ENCODE results near the gene SSNA1.

The SSNA1 gene

DNA sequence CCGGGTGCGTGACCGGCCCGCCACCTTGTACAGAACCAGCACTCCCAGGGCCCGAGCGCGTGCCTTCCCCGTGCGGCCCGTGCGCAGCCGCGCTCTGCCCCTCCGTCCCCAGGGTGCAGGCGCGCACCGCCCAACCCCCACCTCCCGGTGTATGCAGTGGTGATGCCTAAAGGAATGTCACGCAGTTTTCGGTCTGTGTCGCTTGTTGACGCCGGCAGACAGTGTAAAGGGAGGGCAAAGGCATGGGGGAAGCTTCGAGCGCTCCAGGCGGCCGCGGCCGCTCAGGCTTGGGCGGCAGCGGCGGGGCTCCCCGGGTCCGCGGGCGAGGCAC, 19.9 kb upstream of the SSNA1 start:
- no peak for DNase-seq (ENCODE audit: low read depth)

DNA sequence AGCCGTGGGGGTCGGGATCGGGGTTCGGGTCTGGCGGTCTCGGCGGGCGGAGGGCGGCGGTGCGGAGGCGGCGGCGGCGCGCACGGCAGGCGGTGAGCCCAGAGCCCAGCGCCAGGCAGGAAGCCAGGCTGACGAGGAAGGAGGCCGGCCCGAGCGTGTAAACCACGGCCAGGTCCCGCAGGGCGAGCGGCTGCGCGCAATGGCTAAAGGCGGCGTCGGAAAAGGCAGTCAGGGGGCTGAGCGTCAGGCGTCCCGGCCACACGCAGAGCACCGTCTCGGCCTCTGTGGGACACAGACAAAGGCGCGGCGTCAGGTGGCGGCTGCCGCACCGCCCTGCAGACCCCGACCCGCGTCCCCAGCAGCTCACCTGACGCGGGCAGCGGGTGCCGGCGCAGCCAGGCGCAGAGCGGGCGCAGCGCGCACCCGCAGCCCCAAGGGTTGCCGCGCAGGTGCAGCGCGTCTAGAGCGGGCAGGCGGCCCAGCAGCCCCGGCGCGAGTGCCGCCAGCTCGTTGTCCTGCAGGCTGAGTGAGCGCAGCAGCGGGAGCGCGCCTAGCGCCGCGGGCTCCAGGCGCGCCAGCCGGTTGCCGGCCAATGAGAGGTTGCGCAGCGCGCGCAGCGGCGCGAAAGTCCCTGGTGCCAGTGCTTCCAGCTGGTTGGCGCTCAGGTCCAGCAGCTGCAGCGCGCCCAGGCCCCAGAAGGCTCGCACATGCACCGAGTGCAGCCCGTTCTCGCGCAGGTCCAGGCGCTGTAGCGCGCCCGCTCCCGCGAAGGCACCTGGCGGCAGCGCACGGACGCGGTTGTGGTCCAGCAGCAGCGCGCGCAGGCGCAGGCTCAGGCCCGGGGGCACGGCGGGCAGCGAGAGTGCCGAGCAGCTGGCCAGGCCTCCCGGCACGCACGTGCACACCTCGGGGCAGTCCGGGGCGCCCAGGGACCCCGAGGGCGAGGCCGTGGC, 19.3 kb upstream of the SSNA1 start:
- DNase-seq (ENCODE audit: low read depth) = no peak

DNA sequence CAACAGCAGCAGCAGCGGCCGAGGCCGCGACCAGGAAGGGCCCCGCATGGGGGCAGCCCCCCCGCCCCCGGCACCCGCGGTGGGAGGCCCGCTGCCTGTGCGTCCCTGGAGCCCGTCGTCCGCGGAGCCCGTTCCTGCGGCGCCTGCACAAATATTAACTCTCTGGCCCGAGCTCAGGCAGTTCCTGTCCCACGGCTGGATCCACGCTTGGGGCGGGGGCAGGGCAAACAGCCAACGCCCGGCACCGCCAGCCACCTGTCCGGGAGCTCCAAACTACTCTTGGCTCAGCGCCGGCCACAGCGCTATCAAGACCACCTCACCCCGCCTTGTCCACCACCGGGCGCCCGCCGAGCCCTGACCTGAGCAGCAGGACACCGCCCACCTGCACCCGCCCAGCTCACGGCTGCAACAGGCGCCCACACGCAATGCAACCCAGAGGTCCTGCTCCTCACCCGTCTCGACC, 18.5 kb upstream of the SSNA1 start, which contains the start of gene LRRC26:
TSS of gene LRRC26 (minus strand) at position 156 of the 463 bp plus-strand sequence. CDS start at position 48, 108 bp downstream.
- no peak for DNase-seq (ENCODE audit: low read depth)

DNA sequence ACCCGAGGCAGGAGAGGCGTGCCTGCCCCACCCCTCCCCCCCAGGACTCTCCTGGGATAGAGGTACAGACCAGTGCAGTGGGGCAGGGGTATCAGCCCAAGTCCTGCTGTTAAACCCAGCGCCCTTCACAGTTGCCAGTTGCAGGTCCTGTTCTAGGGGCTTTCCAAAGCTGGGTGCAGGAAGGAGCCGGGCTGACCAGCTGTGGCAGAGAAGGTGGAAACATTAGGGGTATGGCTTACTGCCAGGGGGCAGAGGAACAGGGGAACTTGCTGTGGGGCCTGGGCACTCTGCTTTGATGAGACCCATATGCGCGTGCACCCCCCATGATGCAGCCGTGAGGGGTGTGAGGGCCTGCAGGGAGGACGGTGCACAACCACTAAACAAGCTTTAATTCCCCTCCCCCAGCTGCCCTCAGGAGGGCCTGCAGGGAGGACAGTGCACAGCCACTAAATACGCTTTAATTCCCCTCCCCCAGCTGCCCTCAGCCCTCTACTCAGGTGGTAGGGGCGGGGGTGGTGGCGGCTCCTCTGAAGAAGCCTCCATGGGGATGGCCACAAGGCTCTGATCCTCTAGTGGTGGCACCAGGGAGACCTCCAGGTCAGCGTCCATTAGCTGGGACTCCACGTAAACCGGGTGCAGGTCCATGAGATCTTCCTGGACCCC, 17.9 kb upstream of the SSNA1 start:
- no peak for DNase-seq (ENCODE audit: low read depth)

DNA sequence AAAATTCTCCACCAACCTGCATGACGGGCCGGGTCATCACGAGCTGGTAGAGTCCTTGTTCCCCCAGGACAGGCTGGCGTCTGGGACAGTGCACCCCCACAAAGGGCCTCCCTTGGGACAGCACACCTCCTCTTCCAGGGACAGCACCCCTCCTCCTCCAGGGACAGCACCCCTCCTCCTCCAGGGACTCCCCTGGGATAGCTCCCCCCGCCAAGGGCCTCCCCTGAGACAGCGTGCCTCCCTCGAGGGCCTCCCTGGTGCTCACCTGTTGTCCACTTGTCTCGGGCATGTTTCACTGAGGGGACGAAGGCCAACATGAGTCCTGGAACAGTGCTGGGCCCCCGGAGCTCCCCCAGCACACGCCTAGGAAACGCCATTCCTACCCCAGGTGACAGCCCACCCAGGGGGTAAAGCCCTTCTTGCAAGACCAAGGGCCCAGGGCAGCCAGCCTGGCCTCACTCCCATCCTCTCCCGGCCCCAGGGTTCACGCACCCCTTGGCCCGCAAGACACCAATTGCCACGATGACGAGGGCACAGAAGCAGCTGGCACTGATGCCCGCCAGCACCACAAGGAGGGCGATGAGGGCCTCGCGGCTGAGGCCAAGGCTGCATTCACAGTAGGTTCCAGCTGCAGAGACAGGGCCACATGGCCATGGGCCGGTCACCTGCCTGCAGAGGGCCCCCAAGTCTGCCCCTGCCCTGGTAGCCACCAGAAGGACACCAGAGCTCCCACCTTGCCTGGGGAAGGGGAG, 17.2 kb upstream of the SSNA1 start:
- no peak for DNase-seq (ENCODE audit: low read depth)

DNA sequence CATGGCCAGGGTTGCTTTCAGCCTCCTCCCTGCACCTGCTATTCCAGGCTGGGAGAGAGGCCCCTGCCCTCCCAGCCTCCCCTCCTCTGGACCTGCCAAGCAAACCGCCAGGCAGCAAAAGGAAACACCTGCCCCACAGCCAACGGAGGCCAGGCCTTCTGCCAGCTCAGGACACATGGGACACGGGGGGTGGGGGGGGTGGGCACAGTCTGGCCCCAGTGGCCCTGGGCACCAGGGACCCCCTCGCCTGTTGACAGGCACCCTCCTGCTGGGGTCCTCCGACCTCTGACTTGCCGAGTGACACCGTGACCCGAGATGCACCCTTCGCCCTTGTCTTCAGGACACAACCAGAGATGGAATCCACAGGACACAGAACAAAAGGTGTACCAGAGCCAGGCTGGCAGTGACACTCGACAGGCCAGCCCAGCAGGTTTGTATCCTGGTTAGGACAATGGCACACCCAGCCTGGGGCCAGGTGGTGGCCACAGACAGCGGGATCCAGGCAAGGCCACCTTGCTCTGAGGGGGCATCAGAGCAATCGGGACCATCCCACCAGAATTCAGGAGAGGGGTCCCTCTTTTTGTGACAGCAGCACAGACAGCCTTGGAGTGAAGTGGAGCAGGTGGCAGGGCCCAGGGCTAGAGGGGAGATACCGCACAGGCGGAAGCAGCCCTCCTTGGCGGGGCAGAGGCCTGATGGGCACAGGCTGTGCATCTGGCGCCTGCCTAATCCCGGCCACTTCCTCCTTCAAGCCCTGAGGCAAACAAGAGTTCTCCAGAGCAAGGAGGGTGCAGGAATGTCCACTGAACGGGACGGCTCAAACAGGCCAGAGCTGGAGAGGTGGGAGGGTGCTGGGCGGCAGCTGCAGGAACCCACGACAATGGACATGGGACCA, 15.3 kb upstream of the SSNA1 start:
- no peak for DNase-seq (ENCODE audit: low read depth)

DNA sequence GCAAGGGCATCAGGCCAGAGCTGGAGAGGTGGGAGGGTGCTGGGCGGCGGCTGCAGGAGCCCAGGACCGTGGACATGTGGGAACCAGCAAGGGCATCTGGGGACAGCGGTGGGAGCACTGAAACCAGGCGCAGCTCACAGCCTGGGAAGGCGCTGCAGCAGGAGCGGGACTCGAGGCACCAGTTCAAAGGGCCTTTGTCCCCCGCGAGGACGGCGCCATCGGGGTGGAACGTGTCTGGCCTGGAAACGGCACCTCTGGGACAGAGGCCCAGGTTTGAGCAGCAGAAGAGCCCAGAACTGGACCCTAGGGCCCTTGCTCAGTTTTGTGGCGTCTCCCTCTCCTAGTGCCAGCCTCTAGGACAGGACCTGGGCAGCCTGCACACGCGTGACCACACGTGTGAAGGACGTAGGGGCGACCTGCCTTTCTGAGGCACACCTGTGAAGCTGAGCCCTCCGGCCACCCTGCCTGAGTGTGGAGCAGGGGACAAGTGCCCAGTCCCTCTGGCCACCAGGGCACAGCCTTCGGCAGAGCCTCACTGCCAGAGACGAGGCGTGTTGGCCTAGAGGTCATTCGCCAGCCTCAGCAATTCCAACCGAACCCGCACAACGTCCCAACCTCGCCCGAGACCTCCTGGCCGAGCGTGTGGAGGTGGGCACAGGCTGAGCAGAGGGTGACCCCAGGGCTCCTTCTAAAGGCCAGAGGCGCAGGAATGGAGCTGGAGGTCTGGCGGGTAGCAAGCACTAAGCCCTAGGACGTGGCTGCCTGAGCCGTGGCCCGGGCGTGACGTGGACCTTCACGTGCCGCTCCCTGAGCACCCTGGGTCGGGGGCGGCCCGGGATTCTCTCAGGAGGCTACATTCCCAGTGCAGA, 14.4 kb upstream of the SSNA1 start:
- no peak for DNase-seq (ENCODE audit: low read depth)

DNA sequence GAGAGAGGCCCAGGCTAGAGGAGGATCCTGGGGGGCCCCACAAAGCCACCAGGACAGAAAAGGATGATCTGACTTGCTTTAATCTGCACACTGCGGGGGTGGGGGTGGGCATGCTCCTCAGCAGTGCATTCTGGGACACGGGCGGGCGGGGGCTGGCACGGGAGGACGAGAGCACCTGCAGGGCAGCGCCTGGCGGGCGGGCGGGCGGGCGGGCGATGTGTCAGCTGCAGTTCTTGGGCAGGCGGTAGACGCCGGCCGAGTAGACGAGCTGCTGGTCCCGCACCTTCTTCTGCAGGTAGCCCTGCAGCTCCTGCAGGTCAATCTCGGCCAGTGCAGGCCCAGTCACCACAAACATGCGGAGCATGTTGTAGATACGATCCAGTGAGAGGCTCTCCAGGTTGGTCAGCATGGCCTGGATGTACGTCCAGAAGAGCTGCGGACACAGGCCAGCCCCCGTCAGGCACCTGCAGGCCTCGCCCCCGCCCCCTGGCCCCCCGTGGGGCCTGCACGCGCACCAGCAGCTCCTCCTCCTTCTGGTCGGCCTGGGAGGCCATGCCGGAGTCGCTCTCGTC, 13.7 kb upstream of the SSNA1 start:
- DNase-seq (ENCODE audit: low read depth) = no peak

DNA sequence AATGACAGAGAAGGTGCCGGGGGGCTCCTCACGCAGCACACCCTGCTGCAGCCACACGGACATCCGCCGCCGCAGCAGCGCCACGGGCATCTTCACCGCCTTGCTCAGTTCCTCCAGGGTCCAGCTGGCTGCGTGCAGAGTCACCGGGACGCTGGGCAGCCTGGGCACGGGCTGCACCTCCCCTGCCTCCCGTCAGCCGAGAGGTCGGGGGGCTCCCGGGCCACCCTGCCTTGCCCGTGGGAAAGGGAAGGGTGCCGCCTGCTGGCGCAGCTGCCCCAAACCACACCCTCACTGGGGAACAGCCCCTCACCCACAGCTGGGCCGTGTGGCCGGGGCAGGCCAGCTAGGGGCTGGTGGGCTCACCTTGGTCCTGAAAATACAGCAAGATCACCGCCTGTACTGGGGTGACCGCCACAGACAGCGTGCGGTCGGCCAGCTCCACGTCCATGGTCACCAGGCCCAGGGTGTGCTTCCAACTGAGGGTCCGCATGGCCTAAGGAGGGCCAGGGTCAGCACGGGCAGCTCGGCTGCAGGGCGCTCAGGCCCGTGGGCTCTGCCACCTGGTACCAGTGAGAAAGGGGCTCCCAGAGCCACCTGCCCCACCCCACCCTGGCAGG, 13.0 kb upstream of the SSNA1 start:
- DNase-seq (ENCODE audit: low read depth) = no peak

DNA sequence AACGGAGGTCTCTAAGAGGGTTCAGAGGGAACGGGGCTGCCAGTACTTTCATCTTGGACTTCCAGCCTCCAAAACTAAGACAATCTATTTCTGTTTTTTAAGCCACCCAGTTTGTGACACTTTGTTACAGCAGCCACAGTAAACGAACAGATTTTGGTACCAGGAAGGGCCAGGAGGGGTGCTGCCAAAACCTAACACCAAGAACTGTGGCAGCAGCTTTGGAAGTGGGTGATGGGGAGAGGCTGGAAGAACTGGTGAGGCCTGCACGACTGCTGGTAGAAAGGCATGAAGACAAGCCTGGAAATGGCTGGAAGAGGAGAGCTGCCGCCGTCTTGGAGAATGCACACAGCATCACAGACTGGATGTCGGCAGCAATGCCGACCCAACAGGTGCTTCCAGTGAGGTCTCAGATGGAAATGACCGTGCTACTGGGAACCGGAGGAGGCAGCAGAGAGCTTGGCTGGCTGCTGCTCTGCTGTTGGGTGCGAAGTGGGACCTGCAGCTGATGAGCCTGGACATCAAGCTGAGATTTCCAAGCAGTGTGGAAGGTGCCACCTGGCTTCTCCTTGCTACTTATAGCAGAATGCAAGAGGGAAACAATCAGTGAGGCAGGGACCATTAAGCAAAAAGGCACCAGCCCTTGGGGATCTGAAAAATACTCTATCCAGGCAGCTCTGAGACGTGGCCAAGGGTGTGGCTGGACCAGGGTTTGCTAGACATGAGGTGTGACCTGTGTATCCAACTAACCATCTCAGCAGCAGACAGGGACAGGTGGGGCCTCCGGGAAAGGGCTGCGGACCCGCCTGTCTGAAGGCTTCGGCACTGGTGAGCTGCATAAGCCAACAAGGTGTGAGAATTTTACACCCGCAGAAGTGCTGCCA, 11.9 kb upstream of the SSNA1 start:
- no peak for DNase-seq (ENCODE audit: low read depth)

DNA sequence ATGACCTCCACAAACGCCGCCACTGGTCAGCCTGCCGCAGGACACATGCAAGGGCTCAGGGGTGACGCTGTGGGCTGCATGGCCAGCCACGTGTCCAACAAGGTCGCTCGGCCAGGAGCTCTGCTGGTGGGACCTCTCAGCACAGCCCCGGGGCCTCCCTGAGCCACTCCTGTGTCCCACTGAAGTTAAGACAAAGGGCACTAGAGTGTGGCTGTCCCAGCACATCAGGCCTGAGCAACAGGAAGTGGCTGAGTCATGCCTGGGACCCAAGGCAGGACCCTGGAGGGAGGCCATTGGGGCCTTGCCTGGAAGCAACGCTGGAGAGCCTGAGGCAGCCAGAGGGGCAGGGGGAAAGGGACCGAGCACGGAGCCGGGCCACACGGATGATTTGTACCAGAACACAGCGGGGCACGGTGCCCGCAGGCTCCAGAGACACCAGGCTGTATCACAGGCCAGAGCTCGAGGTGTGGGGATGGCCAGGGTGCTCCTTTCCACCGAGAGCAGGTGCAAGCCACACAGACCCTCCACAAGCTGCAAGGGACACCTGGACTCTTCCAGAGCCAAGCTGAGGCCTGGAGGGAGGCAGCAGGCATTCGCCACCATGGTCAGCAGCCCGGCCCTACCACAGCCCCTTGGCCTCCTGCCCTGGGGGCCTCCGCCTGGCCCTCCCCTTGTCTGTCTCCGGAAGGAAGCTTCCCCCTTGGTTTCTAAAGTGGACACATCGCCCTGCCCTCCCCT, 10.1 kb upstream of the SSNA1 start:
- no peak for DNase-seq (ENCODE audit: low read depth)

DNA sequence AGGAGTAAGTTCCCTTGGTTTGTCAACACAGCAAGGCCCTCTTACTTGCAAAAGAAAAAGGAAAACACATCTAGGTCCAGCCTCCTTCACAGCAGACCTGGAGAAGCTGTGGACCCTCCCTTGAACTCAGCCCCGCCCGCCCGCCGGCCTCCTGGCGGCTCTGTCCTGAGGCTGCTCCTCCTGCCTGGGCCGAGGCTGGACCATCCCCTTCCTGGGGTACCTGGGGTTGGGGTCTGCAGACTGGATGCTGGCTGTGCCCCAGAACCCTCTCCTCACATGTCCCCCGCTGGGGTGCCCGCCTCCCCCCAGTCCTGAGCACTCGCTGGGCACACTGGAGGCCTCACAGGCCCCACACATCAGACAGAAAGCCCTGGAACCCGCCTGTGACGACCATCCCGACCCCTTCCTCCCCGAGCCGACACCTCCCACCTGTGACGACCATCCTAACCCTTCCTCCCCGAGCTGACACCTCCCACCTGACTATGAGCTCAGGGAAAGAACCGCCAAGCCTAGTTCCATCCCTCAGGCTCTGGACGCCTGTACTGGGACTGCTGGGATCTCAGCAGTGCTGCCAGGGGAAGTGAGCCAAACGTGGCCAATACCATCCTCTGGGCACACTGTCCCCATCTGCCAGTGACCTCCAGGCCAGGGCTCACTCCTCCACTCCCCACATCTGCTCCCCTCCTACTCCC, 9.4 kb upstream of the SSNA1 start:
- DNase-seq (ENCODE audit: low read depth) = no peak

DNA sequence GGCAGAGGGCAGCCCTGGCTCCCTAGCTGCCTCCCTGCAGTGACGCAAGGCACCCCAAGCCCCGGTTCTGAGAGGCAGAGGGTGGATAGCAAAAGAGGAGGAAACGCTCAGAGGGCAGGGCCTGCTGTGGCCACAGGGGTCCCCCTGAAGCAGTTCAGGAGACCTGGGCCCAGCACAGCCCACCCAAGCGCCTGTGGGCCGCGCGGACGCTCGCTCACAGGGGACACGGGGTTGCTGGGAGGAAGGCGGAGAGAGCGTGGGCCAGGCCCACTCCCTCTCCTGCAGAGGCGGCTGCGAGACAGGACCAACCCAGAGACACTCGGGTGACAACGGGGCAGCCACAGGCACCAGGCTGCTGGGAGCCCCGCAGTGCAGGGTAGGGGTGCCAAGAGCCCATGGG, 8.7 kb upstream of the SSNA1 start:
- no peak for DNase-seq (ENCODE audit: low read depth)

DNA sequence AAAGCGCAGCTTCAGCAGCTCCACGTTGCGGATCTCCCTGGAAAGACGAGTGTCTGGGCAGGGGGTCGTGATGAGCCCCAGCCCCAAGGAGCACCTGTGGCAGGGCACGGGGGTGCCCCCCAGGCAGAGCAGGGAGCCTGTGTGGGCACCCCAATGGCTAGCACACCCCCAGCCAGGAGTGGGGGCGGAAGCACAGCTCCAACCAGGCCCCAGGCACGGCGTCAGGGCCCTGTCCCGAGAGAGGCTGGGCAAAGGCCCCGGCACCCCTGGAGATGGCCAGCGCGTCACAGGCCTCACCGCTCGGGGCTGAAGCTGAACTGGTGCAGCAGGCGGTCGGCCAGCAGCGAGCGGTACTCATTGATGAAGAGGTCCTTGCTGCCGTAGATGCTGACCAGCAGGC, 8.0 kb upstream of the SSNA1 start:
- DNase-seq (ENCODE audit: low read depth) = no peak

DNA sequence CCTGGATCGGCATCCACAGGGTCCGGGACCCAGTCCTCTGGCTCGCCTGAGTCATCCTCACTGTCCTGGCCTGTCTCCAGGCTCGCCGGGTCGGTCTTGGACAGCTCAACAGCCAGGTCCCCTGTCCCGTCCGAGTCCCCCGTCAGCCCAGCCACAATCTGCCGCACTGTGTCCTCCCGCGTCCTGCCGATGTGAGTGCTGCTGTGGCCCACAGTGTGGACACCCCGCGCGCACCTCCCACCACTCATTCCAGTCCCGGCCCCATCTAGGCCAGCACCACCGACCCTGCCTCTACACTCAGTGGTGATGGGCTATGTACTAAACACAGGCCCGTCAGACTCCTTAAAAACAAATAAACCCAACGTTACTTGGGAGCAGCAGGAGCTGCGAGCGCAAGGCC, 6.8 kb upstream of the SSNA1 start:
- DNase-seq (ENCODE audit: low read depth) = no peak

DNA sequence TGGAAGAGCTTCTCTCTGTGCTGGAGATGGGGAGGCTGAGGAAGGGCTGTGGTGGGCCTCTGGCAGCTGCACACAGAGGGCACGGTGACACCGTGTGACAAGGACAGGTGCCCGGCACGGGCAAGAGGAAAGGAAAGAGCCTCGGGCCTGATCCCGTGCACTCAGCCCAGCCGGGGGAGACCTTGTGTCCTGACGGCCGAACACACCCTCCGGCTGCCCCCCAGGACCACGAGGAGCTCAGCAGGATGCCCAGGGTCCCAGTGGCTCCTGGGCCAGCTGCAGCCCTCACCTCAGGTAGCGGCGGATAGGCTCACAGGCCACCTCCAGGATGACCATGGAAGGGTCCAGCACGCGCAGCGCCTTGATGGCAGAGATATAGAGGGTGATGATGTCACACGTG, 5.6 kb upstream of the SSNA1 start:
- DNase-seq (ENCODE audit: low read depth) = no peak

DNA sequence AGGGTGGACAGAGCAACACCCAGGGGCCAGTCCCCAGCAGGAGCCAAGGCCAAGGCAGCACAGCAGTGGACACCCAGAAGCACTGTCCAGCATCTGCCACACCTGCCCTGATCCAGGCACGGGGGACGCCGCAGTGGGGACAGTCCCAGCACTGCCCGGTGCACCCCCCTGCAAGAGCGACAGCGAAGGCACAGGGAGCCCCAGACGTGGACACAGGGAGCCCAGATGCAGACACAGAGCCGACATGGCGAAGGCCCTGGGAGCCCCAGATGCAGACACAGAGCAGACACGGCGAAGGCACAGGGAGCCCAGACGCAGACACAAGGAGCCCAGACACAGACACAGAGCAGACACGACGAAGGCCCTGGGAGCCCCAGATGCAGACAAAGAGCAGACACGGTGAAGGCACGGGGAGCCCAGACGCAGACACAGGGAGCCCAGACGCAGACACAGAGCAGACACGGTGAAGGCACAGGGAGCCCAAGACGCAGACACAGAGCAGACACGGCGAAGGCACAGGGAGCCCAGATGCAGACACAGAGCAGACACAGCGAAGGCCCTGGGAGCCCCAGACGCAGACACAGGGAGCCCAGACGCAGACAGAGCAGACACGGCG, 4.4 kb upstream of the SSNA1 start:
- no peak for DNase-seq (ENCODE audit: low read depth)

Measured in non-pigmented ciliary epithelial cell (primary cell).